H4 (cell line): ENCODE results near the gene CACNB2. TPM values are rescaled to one million over a fixed set of nuclear protein-coding genes. Genes with fewer than 3 reads are reported as not detected.
"Not testable (repeated sequence)": the region's sequence is repeated elsewhere in the genome, so short reads cannot be mapped to it uniquely, and the experiment has no call there.

Experiments
- DNase-seq: peaks from one replicate; pipeline ENCODE4 v3.0.0-alpha.2; 2015; ENCODE audit warnings: low spot score
- total RNA-seq: library from RNA; depleted of rRNA; stranded (reverse); fragments of >200 nt; shearing (Covaris generic); gene quantifications from 2 replicates; pipeline ENCODE4 v1.2.3, GENCODE V29; 2014

The CACNB2 gene
- total RNA-seq, 1 experiment from 2014 or later = 1.2 TPM

- DNase-seq = no peak
These were observed 4.7 kb downstream of the CACNB2 start for GRCh38 chr10:18144928-18145327.

- DNase-seq = no peak
These were observed 5.4 kb downstream of the CACNB2 start for GRCh38 chr10:18145652-18146051.

- DNase-seq = no peak
These were observed 9.1 kb downstream of the CACNB2 start for GRCh38 chr10:18149196-18149800.

GRCh38 chr10:18151356-18151890, 11.2 kb downstream of the CACNB2 start:
- DNase-seq = no peak

- DNase-seq = not testable (repeated sequence)
These were observed 13.2 kb downstream of the CACNB2 start for GRCh38 chr10:18153381-18153780.

GRCh38 chr10:18155321-18155720, 15.1 kb downstream of the CACNB2 start:
- DNase-seq = no peak

GRCh38 chr10:18156797-18157196, 16.6 kb downstream of the CACNB2 start:
- DNase-seq = not testable (repeated sequence)

- peak; percentile 57 for DNase-seq
These were observed 17.7 kb downstream of the CACNB2 start for GRCh38 chr10:18157881-18158280.

GRCh38 chr10:18158773-18159265, 18.6 kb downstream of the CACNB2 start:
- DNase-seq = no peak

- no peak for DNase-seq
These were observed 19.3 kb downstream of the CACNB2 start for GRCh38 chr10:18159557-18159956.

GRCh38 chr10:18162021-18162627, 21.9 kb downstream of the CACNB2 start:
- DNase-seq = no peak

GRCh38 chr10:18164093-18164492, 23.9 kb downstream of the CACNB2 start:
- DNase-seq = peak; percentile 83

GRCh38 chr10:18164748-18165361, 24.6 kb downstream of the CACNB2 start:
- peak; percentile 59 for DNase-seq

GRCh38 chr10:18178854-18179483, 38.7 kb downstream of the CACNB2 start:
- DNase-seq = peak; percentile 39

- peak; percentile 43 for DNase-seq
These were observed 39.7 kb downstream of the CACNB2 start for GRCh38 chr10:18179891-18180290.

- not testable (repeated sequence) for DNase-seq
These were observed 41.2 kb downstream of the CACNB2 start for GRCh38 chr10:18181382-18181781.

GRCh38 chr10:18185621-18186020, 45.4 kb downstream of the CACNB2 start:
- no peak for DNase-seq

- DNase-seq = no peak
These were observed 50.6 kb downstream of the CACNB2 start for GRCh38 chr10:18190840-18191239.

GRCh38 chr10:18194634-18195033, 54.4 kb downstream of the CACNB2 start:
- DNase-seq = no peak

- DNase-seq = peak; percentile 16
These were observed 55.0 kb downstream of the CACNB2 start for GRCh38 chr10:18195060-18195799.

- no peak for DNase-seq
These were observed 56.8 kb downstream of the CACNB2 start for GRCh38 chr10:18196806-18197550.
